HEK293 (cell line): ENCODE data around the gene HOXD11.

Experiments
- AEBP2 ChIP-seq: fragments of 450-650 bp; formaldehyde crosslinking; IDR thresholded peaks from 2 replicates; pipeline ENCODE4 v1.5.1; 2016; ENCODE audit warnings: missing biosample characterization, missing genetic modification characterization, borderline replicate concordance
- CTCF ChIP-seq: fragments of 450-650 bp; formaldehyde crosslinking; IDR thresholded peaks from 2 replicates; pipeline ENCODE4 v1.5.1; 2016; ENCODE audit warnings: missing biosample characterization, missing genetic modification characterization
- EGR2 ChIP-seq: fragments of 450-650 bp; formaldehyde crosslinking; IDR thresholded peaks from 2 replicates; pipeline ENCODE4 v1.5.1; 2016; ENCODE audit warnings: low read depth, missing biosample characterization, missing genetic modification characterization
- GLIS2 ChIP-seq: fragments of 450-650 bp; formaldehyde crosslinking; IDR thresholded peaks from 2 replicates; pipeline ENCODE4 v1.5.1; 2016; ENCODE audit warnings: missing biosample characterization, missing genetic modification characterization
- ZBTB17 ChIP-seq: fragments of 450-650 bp; formaldehyde crosslinking; IDR thresholded peaks from 2 replicates; pipeline ENCODE4 v1.5.1; 2016; ENCODE audit warnings: missing biosample characterization, missing genetic modification characterization
- ZBTB8A ChIP-seq: fragments of 450-650 bp; formaldehyde crosslinking; IDR thresholded peaks from 2 replicates; pipeline ENCODE4 v1.5.1; 2016; ENCODE audit warnings: missing biosample characterization, missing genetic modification characterization
- ZEB2 ChIP-seq: fragments of 450-650 bp; formaldehyde crosslinking; IDR thresholded peaks from 2 replicates; pipeline ENCODE4 v1.5.1; 2016; ENCODE audit warnings: missing biosample characterization, missing genetic modification characterization
- ZNF335 ChIP-seq: fragments of 450-650 bp; formaldehyde crosslinking; conservative IDR thresholded peaks from 2 replicates; pipeline ENCODE4 v1.5.1; 2016; ENCODE audit warnings: missing biosample characterization, missing genetic modification characterization
- ZNF518A ChIP-seq: fragments of 450-650 bp; formaldehyde crosslinking; conservative IDR thresholded peaks from 2 replicates; pipeline ENCODE4 v1.5.1; 2016; ENCODE audit warnings: low read depth, missing biosample characterization, missing genetic modification characterization
- ZNF600 ChIP-seq: fragments of 450-650 bp; formaldehyde crosslinking; IDR thresholded peaks from 2 replicates; pipeline ENCODE4 v1.5.1; 2016; ENCODE audit warnings: missing biosample characterization, missing genetic modification characterization
- ZNF610 ChIP-seq: fragments of 450-650 bp; formaldehyde crosslinking; IDR thresholded peaks from 2 replicates; pipeline ENCODE4 v1.5.1; 2016; ENCODE audit warnings: missing biosample characterization, missing genetic modification characterization, borderline replicate concordance
- ZNF654 ChIP-seq: fragments of 450-650 bp; formaldehyde crosslinking; IDR thresholded peaks from 2 replicates; pipeline ENCODE4 v1.5.1; 2016; ENCODE audit warnings: low read depth, missing biosample characterization, missing genetic modification characterization
- TF ChIP-seq, protein P1 (sequence below): fragments of 450-650 bp; formaldehyde crosslinking; IDR thresholded peaks from 2 replicates; pipeline ENCODE4 v1.5.1; 2016; ENCODE audit warnings: missing biosample characterization, missing genetic modification characterization
- TF ChIP-seq, protein P2 (sequence below): fragments of 450-650 bp; formaldehyde crosslinking; IDR thresholded peaks from 2 replicates; pipeline ENCODE4 v1.5.1; 2017; ENCODE audit warnings: missing biosample characterization, mild to moderate bottlenecking, missing genetic modification characterization, moderate library complexity
- TF ChIP-seq, protein P3 (sequence below): fragments of 450-650 bp; formaldehyde crosslinking; IDR thresholded peaks from 2 replicates; pipeline ENCODE4 v1.5.1; 2016; ENCODE audit warnings: missing biosample characterization, missing genetic modification characterization

The HOXD11 gene

GRCh38 chr2:176085861-176086771 is 21.0 kb upstream of the HOXD11 start (continued):
- TF ChIP-seq, protein P1, sequence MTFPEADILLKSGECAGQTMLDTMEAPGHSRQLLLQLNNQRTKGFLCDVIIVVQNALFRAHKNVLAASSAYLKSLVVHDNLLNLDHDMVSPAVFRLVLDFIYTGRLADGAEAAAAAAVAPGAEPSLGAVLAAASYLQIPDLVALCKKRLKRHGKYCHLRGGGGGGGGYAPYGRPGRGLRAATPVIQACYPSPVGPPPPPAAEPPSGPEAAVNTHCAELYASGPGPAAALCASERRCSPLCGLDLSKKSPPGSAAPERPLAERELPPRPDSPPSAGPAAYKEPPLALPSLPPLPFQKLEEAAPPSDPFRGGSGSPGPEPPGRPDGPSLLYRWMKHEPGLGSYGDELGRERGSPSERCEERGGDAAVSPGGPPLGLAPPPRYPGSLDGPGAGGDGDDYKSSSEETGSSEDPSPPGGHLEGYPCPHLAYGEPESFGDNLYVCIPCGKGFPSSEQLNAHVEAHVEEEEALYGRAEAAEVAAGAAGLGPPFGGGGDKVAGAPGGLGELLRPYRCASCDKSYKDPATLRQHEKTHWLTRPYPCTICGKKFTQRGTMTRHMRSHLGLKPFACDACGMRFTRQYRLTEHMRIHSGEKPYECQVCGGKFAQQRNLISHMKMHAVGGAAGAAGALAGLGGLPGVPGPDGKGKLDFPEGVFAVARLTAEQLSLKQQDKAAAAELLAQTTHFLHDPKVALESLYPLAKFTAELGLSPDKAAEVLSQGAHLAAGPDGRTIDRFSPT = peak; percentile 61; the same call in 1 of the 2 replicates
- peak; percentile 94 for TF ChIP-seq CTCF
- peak; percentile 82 for TF ChIP-seq ZNF654 (tag by site-specific recombination)
- peak; percentile 47; the same call in 1 of the 2 replicates for TF ChIP-seq EGR2 (tag by site-specific recombination)
- peak; percentile 74 for TF ChIP-seq ZBTB8A (tag by site-specific recombination)
- peak; percentile 71 for TF ChIP-seq ZNF335 (tag by site-specific recombination)
- TF ChIP-seq GLIS2 = peak; percentile 39; the same call in 1 of the 2 replicates
- no peak for TF ChIP-seq ZNF610 (tag by site-specific recombination)
- 0 out of 2 replicates have a peak, but pooled peaks have one; percentile 30 for TF ChIP-seq ZEB2
- no peak for TF ChIP-seq ZNF518A (tag by site-specific recombination)
- TF ChIP-seq ZNF600 (tag by site-specific recombination) = 0 out of 2 replicates have a peak, but pooled peaks have one; percentile 26
- TF ChIP-seq, protein P2, sequence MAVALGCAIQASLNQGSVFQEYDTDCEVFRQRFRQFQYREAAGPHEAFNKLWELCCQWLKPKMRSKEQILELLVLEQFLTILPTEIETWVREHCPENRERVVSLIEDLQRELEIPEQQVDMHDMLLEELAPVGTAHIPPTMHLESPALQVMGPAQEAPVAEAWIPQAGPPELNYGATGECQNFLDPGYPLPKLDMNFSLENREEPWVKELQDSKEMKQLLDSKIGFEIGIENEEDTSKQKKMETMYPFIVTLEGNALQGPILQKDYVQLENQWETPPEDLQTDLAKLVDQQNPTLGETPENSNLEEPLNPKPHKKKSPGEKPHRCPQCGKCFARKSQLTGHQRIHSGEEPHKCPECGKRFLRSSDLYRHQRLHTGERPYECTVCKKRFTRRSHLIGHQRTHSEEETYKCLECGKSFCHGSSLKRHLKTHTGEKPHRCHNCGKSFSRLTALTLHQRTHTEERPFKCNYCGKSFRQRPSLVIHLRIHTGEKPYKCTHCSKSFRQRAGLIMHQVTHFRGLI (tag by site-specific recombination) = no peak
- TF ChIP-seq ZBTB17 (tag by site-specific recombination) = peak; percentile 53; the same call in 1 of the 2 replicates
- TF ChIP-seq AEBP2 = no peak
- TF ChIP-seq, protein P3, sequence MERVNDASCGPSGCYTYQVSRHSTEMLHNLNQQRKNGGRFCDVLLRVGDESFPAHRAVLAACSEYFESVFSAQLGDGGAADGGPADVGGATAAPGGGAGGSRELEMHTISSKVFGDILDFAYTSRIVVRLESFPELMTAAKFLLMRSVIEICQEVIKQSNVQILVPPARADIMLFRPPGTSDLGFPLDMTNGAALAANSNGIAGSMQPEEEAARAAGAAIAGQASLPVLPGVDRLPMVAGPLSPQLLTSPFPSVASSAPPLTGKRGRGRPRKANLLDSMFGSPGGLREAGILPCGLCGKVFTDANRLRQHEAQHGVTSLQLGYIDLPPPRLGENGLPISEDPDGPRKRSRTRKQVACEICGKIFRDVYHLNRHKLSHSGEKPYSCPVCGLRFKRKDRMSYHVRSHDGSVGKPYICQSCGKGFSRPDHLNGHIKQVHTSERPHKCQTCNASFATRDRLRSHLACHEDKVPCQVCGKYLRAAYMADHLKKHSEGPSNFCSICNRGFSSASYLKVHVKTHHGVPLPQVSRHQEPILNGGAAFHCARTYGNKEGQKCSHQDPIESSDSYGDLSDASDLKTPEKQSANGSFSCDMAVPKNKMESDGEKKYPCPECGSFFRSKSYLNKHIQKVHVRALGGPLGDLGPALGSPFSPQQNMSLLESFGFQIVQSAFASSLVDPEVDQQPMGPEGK (tag by site-specific recombination) = peak; percentile 43; the same call in 1 of the 2 replicates
- TF ChIP-seq, all 188 proteins: peak for 13
